Measurements from ENCODE around the gene CYP21A2.
"Not testable (repeated sequence)": the region's sequence is repeated elsewhere in the genome, so short reads cannot be mapped to it uniquely, and the experiment has no call there.

The CYP21A2 gene

DNA sequence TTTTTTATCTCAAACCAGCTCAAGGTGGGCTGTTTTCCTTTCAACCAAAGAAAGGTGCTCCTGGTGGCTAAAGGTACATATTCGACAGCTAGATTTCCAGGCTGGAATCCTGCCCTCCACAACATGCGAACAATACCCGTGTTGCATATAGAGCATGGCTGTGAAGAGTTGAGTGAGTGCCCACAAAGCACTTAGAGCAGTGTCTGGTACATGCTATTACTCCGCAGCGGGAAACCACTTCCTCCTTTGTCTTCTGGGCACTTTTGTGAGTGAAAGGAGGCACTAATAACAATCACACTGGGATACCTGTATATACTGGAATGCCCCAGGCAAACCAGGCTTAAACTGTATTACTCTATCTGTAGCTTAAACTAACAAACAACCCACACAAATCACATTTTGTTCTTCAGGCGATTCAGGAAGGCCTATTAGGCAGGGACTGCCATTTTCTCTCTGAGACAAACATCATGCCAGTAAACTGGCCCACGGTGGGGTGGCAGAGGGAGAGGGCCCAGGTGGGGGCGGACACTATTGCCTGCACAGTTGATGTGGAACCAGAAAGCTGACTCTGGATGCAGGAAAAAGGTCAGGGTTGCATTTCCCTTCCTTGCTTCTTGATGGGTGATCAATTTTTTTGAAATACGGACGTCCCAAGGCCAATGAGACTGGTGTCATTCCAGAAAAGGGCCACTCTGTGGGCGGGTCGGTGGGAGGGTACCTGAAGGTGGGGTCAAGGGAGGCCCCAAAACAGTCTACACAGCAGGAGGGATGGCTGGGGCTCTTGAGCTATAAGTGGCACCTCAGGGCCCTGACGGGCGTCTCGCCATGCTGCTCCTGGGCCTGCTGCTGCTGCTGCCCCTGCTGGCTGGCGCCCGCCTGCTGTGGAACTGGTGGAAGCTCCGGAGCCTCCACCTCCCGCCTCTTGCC, at the start of gene CYP21A2:
Gene CYP21A2, plus strand, starts transcription at position 818 of the 927 bp plus-strand sequence. Its CDS starts 8 bp downstream, at position 826.
- not testable (repeated sequence) for DNase-seq (ENCODE audit: low read depth in 2 of 2)

DNA sequence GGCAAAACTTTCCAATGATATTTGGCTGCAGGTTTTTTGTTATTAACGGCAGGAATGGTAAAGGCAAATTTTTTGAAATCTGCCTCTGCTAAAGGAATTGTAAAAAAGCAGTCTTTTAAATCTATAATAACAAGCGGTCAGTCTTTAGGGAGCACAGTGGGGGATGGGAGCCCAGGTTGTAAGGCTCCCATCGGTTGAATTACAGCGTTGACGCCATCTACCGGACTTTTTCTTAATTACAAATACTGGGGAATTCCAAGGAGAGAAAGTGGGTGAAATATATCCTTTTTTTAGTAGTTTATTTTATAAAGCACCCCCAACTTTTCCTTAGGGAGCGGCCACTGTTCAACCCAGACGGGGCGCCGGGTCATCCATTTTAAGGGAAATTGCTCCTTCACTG, 48.9 kb upstream of the CYP21A2 start:
- not testable (repeated sequence) for DNase-seq (ENCODE audit: low read depth in 2 of 2)

DNA sequence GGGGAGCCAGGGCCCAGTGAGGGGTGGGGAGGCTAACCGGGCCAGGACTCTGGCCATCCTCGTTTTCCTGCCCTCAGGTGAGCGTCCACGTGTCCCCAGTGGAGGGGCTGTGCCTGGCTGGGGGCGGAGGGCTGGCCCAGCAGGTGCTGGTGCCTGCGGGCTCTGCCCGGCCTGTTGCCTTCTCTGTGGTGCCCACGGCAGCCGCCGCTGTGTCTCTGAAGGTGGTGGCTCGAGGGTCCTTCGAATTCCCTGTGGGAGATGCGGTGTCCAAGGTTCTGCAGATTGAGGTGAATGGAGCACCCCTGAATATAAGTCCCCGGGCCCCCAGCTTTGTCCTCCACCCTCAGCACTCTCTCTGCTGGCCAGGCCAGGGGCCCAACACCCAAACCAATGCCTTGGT, 43.8 kb upstream of the CYP21A2 start:
- DNase-seq (ENCODE audit: low read depth in 2 of 2) = not testable (repeated sequence)

DNA sequence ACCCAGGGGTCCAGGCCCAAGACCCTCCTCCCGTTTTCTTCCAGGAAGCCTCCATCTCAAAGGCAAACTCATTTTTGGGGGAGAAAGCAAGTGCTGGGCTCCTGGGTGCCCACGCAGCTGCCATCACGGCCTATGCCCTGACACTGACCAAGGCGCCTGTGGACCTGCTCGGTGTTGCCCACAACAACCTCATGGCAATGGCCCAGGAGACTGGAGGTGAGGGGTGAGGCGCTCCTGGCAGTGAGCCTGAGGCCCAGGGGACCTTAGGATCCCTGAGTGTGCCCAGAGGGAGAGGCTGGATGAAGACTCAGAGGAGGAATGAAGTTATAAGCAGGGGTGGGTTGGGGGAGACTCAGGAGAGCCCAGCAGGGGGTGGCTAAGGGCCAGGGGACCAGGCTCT, 41.8 kb upstream of the CYP21A2 start:
- DNase-seq (ENCODE audit: low read depth in 2 of 2) = not testable (repeated sequence)

DNA sequence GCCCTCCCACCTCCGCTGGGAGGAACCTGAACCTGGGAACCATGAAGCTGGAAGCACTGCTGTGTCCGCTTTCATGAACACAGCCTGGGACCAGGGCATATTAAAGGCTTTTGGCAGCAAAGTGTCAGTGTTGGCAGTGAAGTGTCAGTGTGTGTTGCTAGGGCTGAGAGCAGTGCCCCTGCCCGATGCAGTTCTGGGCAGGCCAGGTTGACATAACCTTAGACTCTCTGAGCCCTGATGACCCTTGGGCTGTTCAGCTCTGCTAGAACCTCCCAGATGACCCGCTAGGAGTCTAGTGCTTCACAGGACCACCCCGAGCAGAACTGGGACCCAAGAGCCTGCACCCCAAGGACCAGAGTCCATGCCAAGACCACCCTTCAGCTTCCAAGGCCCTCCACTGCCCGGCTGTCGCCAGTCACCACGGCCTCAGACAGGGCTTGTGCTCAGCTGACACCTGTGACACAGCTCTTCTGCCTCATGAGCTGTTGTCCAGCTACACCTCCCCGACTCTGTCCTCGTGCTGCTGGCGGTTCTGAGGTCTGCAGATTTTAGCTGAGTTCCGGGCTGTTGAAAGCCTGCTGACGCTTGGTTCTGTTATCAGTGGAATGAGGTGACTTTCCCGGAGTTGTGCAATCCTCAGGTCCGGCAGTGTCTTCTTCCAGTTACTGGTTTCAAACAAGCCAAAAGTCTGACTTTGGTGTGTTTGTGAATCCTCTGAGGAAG, 35.5 kb upstream of the CYP21A2 start:
- DNase-seq (ENCODE audit: low read depth in 2 of 2) = not testable (repeated sequence)

DNA sequence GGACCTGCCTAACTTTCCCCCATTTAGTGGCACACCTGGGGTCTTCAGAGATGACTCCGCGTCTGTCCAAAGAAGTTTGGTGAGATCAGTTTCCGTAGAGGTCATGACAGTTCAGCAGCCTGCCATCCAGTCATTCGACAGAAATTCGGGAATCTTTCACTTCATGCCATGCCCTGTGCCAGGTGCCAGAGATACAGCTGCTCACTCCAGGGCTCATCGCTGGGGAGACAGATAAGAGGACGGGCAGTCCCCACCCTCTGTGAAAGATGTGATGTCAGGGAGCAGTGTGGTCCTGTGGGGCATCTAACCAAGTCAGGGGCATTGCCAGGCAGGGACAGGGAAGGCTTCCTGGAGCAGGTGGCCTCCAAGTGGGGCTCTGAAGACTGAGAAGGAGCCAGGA, 34.9 kb upstream of the CYP21A2 start:
- DNase-seq (ENCODE audit: low read depth in 2 of 2) = not testable (repeated sequence)

DNA sequence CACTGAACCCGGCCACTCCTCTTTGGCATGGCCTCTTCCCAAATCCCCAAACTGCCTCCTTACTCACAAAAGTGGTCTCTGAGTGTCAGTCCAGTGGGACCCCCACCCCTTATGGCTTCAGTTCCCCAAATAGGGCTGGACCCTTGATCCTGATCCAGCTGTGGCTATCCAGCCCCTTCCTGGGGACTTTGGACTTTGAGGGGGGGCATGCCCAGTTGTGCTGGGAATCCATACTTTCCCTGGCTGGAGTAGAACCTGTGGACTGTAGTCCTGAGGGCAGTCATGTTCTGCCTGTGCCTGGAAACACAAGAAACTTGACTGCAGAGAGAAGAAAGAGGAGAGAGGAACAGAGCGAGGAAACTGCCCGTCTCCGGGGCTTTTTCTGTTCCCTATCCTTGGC, 33.8 kb upstream of the CYP21A2 start:
- not testable (repeated sequence) for DNase-seq (ENCODE audit: low read depth in 2 of 2)

DNA sequence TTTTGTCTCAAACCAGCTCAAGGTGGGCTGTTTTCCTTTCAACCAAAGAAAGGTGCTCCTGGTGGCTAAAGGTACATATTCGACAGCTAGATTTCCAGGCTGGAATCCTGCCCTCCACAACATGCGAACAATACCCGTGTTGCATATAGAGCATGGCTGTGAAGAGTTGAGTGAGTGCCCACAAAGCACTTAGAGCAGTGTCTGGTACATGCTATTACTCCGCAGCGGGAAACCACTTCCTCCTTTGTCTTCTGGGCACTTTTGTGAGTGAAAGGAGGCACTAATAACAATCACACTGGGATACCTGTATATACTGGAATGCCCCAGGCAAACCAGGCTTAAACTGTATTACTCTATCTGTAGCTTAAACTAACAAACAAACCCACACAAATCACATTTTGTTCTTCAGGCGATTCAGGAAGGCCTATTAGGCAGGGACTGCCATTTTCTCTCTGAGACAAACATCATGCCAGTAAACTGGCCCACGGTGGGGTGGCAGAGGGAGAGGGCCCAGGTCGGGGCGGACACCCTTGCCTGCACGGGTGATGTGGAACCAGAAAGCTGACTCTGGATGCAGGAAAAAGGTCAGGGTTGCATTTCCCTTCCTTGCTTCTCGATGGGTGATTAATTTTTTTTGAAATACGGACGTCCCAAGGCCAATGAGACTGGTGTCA, 33.2 kb upstream of the CYP21A2 start:
- DNase-seq (ENCODE audit: low read depth in 2 of 2) = not testable (repeated sequence)

DNA sequence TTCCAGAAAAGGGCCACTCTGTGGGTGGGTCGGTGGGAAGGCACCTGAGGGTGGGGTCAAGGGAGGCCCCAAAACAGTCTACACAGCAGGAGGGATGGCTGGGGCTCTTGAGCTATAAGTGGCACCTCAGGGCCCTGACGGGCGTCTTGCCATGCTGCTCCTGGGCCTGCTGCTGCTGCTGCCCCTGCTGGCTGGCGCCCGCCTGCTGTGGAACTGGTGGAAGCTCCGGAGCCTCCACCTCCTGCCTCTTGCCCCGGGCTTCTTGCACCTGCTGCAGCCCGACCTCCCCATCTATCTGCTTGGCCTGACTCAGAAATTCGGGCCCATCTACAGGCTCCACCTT, 32.7 kb upstream of the CYP21A2 start:
- DNase-seq (ENCODE audit: low read depth in 2 of 2) = not testable (repeated sequence)

DNA sequence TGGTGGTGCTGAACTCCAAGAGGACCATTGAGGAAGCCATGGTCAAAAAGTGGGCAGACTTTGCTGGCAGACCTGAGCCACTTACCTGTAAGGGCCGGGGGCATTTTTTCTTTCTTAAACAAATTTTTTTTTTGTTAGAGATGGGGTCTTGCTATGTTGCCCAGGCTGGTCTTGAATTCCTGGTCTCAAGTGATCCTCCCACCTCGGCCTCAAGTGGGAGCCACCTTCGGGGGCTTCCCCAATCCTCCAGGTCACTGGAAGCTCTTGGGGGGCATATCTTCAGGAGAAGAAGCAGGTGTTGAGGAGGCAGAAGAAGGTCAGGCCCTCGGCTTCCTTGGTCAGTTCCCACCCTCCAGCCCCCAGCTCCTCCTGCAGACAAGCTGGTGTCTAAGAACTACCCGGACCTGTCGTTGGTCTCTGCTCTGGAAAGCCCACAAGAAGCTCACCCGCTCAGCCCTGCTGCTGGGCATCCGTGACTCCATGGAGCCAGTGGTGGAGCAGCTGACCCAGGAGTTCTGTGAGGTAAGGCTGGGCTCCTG, 32.2 kb upstream of the CYP21A2 start:
- not testable (repeated sequence) for DNase-seq (ENCODE audit: low read depth in 2 of 2)

DNA sequence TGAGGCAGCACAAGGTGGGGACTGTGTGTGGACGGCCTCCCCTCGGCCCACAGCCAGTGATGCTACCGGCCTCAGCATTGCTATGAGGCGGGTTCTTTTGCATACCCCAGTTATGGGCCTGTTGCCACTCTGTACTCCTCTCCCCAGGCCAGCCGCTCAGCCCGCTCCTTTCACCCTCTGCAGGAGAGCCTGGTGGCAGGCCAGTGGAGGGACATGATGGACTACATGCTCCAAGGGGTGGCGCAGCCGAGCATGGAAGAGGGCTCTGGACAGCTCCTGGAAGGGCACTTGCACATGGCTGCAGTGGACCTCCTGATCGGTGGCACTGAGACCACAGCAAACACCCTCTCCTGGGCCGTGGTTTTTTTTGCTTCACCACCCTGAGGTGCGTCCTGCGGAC, 31.1 kb upstream of the CYP21A2 start:
- not testable (repeated sequence) for DNase-seq (ENCODE audit: low read depth in 2 of 2)

DNA sequence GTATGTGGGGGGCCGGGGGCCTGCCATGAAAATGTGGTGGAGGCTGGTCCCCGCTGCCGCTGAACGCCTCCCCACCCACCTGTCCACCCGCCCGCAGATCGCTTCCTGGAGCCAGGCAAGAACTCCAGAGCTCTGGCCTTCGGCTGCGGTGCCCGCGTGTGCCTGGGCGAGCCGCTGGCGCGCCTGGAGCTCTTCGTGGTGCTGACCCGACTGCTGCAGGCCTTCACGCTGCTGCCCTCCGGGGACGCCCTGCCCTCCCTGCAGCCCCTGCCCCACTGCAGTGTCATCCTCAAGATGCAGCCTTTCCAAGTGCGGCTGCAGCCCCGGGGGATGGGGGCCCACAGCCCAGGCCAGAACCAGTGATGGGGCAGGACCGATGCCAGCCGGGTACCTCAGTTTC, 30.2 kb upstream of the CYP21A2 start:
- not testable (repeated sequence) for DNase-seq (ENCODE audit: low read depth in 2 of 2)

DNA sequence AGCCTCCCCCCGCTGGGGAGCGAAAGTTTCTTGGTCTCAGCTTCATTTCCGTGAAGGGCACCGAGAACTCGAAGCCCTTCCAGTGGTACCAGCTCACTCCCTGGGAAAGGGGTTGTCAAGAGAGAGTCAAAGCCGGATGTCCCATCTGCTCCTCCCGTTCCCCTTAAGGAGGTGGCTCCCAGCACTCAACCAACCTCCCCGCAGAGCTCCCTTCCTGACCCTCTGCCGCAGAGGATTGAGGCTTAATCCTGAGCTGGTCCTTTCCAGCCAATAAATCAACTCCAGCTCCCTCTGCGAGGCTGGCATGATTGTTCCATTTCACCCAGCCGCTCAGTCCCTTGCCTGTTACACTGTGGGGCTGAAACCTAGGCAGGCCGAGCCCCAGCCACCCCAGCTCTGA, 29.6 kb upstream of the CYP21A2 start:
- DNase-seq (ENCODE audit: low read depth in 2 of 2) = not testable (repeated sequence)

DNA sequence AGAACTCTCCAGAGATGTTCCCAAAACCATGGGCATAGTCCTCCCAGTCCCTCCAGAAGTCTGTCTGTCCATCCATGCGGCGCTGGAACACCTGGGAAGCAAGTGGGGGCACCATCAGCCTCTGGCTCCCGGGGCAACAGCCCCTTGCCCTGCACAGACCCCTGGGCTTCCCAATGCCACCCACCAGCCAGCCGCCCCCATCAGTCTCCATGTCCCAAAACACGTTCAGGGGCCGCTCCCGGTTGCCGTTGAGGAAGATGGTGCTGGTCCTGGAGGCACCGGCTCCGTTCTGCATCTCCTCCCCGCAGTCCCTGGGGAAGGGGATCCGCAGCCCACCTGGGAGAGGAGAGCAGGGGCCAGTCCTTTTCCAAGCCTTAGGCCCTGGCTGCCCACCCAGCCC, 28.7 kb upstream of the CYP21A2 start:
- not testable (repeated sequence) for DNase-seq (ENCODE audit: low read depth in 2 of 2)

DNA sequence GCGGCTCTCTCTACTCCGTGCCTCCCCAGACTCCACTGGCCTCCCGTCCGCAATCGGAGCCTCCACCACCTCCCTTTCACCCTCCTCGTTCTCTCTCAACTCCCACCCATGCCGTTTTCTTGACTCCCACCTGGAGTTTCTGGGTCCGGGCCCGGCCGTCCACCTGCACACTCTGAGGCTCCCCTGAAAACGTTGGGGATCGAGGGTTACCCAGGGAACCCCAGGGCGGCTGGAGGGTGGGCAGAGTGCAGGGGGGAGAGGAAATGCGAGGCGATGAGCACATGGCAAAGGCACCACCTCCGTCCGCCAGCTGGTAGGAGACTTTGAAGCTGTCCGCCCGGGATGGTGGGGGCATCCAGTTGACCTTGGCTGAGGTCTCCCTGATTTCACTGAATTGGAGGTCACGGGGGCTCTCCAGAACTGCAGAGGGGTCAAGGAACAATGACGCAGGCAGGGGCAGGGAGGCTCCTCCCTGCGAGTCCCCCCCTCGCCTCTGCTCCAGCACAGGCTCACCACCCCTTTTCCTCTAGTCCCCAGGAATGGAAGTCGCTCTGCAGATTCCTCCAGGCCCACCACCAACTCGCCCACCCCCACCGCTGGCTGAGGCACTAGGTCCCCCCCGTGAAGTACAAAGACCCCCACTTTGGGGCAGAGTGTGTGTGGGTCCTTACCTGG, 27.2 kb upstream of the CYP21A2 start:
- not testable (repeated sequence) for DNase-seq (ENCODE audit: low read depth in 2 of 2)

DNA sequence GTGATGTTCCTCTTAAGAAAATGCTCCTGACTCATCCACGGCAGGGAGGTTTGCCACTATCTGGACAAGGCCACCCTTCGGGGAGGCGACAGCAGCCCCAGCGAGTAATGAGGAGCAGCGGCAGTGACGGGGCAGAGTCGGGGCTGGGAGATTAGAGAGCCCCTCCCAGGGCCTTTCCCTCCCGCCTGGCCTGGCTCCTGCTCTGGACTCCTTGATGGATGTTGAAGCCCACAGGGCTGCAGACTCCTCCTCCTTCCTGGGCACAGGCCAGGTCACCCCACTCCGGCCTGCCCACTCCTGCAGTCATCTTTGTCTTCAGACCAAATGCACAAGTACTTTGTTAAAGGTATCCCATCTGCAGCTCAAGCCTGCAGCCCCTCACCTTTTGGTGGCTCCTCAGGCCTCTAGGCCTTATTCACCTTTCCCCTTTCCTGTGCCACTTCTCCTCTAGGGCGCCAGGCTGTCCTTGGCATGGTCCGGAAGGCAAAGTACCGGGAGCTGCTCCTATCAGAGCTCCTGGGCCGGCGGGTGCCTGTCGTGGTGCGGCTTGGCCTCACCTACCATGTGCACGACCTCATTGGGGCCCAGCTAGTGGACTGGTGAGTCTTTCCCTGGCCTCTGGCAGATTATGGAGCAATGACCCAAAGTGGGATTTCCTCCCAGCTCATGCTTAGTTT, 25.1 kb upstream of the CYP21A2 start:
- DNase-seq (ENCODE audit: low read depth in 2 of 2) = not testable (repeated sequence)

DNA sequence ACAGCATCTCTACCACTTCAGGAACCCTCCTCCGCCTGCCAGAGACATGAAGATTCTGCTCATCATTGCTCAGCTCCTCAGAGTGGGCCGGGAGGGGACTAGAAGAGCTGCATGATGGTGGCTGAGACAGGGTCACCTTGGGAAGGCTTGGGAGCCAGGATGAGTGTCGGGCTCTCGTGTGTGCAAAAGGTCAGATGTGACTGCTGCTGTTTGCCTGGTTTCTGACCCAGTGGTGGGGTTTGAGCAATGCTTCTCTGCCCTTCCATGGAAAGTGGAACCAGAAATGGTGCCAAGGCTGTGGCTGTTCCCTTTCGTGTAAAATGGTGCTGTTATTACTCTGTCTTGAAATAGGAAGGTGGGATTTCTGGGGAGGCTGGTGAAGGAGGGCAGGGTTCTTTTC, 24.5 kb upstream of the CYP21A2 start:
- DNase-seq (ENCODE audit: low read depth in 2 of 2) = not testable (repeated sequence)

DNA sequence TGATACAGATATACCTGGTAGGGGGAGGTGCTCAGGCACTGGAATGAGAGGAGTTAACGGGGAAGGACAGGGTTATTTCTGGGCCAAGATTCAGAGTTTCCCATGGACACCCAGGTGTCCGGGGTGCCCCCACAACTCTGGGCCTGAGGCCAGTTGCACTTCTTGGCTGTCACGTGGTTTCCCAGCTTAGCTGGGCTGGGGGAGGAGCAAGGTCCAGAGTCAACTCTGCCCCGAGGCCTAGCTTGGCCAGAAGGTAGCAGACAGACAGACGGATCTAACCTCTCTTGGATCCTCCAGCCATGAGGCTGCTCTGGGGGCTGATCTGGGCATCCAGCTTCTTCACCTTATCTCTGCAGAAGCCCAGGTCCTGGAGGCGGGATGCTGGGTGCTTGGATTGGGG, 23.7 kb upstream of the CYP21A2 start, which contains the start of gene C4B:
Gene C4B, plus strand, starts transcription at position 249 of the 400 bp plus-strand sequence. Its CDS starts 51 bp downstream, at position 300.
- not testable (repeated sequence) for DNase-seq (ENCODE audit: low read depth in 2 of 2)

DNA sequence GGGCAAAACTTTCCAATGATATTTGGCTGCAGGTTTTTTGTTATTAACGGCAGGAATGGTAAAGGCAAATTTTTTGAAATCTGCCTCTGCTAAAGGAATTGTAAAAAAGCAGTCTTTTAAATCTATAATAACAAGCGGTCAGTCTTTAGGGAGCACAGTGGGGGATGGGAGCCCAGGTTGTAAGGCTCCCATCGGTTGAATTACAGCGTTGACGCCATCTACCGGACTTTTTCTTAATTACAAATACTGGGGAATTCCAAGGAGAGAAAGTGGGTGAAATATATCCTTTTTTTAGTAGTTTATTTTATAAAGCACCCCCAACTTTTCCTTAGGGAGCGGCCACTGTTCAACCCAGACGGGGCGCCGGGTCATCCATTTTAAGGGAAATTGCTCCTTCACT, 16.1 kb upstream of the CYP21A2 start:
- not testable (repeated sequence) for DNase-seq (ENCODE audit: low read depth in 2 of 2)

DNA sequence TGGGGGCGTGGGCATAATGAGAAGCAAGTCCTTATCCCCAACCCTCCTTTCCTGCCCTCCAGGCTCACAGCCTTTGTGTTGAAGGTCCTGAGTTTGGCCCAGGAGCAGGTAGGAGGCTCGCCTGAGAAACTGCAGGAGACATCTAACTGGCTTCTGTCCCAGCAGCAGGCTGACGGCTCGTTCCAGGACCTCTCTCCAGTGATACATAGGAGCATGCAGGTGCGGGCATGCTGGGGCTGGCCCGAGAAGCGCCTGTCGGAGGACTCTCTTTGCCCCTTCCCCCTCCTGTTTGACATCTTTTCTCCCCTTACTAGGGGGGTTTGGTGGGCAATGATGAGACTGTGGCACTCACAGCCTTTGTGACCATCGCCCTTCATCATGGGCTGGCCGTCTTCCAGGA, 9.6 kb upstream of the CYP21A2 start:
- not testable (repeated sequence) for DNase-seq (ENCODE audit: low read depth in 2 of 2)

DNA sequence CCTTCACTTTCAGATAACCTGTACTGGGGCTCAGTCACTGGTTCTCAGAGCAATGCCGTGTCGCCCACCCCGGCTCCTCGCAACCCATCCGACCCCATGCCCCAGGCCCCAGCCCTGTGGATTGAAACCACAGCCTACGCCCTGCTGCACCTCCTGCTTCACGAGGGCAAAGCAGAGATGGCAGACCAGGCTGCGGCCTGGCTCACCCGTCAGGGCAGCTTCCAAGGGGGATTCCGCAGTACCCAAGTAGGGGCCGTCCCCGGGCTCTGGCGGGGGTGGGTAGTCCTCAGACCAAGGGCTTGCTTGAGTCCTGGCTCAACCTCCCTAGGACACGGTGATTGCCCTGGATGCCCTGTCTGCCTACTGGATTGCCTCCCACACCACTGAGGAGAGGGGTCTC, 8.7 kb upstream of the CYP21A2 start:
- DNase-seq (ENCODE audit: low read depth in 2 of 2) = not testable (repeated sequence)

Data from stimulated activated CD4-positive, alpha-beta T cell treated with anti-CD3 and anti-CD28 coated beads, Interleukin-15, amount 100 ng/mL, for 48 hours (primary cell).